ENCODE data around the gene FAF1.
A peak's percentile ranks its signal among the peaks of the same experiment; 100 is the strongest.
"Not testable (repeated sequence)": the region's sequence is repeated elsewhere in the genome, so short reads cannot be mapped to it uniquely, and the experiment has no call there.

The FAF1 gene

GRCh38 chr1:50959913-50960844 lies at the start of gene FAF1:
TSS of gene FAF1 (minus strand) at chr1:50960267. CDS start at chr1:50959811, 456 bp downstream.
- peak; percentile 96 for DNase-seq

DNA sequence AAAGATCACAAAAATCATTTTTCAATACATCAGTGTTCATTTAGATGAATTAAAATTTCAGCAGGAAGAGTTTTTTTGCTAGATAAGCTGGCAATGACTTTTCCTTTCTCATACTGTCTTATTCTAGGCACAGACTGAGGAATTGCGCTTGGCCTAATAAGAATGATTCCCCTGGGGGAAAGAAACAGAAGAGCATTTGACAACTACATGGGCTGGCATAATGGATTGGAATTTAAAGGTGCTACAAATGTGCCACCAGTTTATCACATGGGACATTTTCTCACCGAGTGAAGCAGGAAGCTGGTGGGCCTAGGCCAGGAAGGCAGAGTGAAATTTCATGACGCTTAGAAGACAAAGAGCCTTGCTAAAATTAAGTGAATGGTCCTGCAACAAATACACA lies 49.3 kb upstream of the FAF1 start:
- no peak for DNase-seq

- not testable (repeated sequence) for DNase-seq
These were observed 45.5 kb upstream of the FAF1 start for GRCh38 chr1:51005549-51005948.

DNA sequence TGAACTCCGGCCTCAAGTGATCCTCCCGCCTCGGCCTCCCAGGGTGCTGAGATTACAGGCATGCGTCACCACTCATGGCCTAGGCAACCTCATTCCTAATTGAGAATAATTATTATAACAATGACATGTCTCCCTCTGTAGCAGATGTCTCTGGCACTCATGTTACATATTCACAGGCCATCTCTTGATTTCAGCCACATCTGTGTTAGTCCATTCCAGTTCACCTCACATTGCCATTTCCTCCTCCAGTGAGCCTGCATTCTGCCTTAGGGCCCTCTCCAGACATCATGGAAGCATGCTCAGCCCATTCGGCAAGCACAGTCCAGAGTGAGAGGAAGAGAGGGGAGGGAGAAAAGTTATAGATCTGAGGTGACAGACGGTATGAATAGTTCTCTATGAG lies 42.4 kb upstream of the FAF1 start:
- DNase-seq = no peak

DNA sequence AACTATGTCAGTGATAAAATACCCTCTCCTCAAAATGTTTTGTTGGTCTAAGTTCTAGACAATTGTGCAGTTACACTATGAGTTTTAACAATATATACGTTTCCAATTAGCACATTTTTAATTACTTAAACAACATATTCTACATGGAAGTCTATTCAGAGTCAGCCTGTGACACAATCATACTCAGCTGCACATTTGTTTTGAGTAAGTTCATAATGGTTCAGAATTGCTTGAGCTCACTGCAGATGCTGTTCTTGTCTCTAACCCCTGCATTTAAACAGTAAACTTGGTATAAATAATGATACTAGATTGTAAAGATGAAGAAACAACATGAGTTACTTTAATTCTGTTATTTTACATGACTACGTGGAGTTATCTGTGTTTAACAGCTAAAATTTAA lies 40.6 kb upstream of the FAF1 start:
- no peak for DNase-seq

- DNase-seq = no peak
These were observed 40.1 kb upstream of the FAF1 start for GRCh38 chr1:51000160-51000559.

DNA sequence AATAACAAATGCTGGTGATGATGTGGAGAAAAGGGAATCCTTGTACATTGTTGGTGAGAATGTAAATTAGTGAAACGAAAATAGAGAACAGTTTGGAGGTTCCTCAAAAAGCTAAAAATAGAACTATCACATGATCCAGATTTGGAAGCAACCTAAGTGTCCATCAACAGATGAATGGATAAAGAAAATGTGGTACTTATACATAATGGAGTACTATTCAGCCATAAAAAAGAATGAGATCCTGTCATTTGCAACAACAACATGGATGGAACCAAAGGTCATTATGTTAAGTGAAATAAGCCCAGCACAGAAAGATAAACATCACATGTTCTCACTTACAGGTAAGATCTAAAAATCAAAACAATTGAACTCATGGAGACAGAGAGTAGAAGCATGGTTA lies 39.3 kb upstream of the FAF1 start:
- not testable (repeated sequence) for DNase-seq

DNA sequence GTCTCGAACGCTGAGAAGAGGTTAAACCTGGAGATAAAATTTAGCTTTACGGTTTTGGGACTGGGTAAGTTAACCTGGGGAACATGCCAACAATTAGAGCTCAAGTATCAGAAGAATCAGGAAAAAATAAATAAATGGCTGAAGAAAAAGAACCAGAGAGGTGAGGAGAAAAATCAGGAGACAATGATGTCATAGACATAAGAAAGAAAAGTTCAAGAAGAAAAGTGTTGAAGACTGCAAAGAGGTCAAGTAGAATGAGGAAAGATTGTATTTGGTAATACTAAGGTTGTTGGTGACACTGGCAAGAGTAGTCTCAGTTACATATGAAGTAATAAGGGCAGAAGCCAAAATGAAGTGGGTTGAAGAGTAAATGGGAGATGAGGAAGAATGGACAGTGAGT lies 36.0 kb upstream of the FAF1 start:
- no peak for DNase-seq

- no peak for DNase-seq
These were observed 35.6 kb upstream of the FAF1 start for GRCh38 chr1:50995651-50996050.

DNA sequence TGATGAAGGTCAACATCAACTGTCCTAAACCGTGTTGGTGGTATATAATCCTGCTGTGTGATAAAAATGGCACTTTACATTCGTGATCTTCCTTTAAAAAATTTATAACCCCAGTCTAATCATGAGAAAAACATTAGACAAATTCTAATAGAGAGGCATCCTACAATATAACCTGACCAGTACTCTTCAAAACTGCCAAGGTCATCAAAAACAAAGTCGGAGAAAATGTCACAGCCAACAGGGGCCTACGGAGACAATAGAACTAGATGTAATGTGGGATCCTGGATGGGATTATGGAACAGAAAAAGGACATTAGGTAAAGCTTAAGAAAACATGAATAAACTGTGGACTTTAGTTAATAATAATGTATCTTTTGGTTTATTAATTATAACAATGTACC lies 34.9 kb upstream of the FAF1 start:
- no peak for DNase-seq

DNA sequence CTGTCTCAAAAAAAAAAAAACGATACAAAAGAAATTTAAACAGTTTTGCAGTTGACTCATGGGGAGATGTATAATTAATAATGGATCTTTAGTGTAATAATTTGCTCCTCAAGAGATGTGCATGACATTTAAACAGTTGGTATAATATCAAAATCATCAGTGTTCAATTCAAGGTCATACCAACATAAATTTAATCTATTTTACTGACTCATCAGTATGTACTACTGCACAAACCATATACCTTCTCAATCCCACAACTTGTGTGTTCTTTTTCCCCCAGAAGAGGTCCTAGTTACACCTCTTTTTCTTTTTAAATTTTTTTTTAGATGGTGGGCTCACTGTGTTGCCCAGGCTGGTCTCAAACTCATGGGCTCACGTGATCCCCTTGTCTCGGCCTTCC lies 33.6 kb upstream of the FAF1 start:
- DNase-seq = no peak

- DNase-seq = no peak
These were observed 32.7 kb upstream of the FAF1 start for GRCh38 chr1:50992532-50993318.

DNA sequence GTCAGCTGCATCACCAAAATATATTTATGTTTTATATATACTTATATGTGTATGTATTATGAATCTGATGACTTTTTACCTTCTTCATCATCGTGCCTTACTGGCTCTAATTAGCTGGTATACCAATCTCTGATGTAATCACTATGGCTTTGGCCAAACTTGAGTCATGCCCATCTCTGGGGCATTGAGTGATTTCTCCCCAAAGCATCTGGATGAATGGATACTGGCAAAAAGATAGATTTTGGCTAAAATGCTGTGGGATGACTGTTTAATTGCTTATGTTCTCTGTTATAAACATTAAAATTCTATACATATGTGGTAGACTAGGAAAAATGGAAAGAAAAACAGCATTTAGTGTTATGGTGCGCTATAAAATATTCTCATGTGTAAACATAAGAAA lies 29.6 kb upstream of the FAF1 start:
- DNase-seq = no peak

DNA sequence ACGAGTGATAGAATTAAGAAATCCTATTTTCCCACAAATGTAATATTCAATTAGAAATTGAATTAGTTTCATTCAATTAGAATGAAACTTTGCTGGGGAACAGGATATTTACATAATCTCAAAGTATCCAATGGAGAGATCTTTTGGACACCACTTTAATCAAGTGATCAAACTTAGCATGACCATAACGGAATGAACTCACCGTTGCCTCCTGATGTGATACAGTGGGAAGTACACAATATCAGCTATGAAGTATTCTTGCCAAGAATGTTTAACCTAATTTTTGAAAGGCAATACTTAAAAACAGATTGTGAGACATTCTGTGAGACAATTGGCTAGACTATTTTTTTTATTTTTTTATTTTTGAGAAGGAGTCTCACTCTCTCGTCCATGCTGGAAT lies 26.6 kb upstream of the FAF1 start:
- no peak for DNase-seq

DNA sequence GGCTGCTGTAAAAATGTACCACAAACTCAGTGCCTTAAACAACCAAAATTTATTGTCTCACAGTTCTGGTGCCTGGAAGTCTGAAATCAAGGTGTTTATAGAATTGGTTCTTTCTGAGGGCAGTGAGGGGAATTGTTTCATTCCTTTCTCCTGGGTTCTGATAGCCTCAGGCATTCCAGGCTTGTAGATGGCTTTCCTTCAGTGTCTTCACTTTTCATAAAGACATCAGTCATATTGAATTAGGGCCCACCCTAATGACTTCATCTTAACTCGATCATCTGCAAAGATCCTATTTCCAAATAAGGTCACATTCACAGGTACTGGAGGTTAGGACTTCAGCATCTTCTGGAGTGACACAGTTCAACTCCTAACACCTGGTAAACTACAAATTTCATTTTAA lies 25.0 kb upstream of the FAF1 start:
- no peak for DNase-seq

DNA sequence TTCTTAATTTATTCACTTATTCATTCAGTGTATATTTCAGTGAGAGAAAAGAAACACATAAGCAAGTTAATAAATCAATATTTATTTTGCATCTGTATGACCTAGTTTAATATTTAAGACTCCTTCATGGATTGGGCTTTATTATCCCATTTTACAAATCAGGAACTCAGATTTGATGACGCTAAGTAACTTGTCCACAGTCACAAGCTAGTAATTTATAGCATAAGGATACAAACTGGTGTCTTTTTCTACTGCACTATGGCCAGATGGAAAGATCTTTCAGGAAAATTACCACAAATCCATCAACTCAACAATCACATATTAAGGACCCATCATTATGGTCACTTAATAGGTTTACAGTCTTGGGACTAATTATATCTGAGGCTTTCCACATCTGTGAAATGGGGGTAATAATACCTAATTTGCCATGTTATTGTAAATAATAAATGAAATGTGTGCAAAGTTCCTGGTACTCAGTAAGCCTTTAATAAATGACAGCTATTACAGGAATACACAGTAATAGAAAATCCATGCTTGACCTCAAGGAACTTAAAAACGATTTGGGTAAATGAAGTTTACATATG lies 23.2 kb upstream of the FAF1 start:
- DNase-seq = no peak

DNA sequence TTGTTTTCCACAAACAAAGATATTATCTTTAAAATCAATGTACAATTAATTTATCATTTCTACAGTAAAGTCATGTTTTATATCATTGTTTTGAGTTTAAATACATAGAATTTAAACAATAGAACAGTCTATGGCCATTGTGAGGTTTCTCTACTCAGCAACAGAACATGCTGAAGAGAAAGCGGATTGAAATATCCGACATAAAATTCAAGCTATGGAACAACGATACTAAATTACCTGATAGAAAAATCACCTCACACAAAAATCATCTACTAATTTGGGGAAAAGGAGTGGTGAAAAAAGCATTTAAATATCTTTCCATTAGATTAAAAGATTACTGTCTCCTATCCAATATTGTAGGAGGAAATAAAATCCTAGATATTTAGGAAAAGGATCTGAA lies 22.5 kb upstream of the FAF1 start:
- DNase-seq = no peak

DNA sequence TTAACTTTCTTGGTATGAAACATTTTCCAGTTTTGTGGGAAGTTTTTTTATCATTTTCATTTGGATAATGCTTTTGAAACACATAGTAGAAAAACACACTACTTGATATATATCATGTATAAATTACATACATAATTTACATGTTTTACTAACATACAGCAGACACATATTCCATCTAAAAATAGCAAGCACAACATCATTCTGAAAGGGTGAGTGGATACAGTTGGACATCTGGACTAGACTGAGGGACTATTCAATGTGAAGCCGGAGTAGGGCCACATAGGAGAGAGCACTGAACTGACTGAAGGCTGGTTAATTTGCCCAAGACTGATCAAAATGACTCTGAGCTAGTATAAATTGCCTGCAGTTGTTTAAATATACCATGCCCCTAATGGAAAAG lies 21.7 kb upstream of the FAF1 start:
- no peak for DNase-seq

- DNase-seq = no peak
These were observed 20.4 kb upstream of the FAF1 start for GRCh38 chr1:50980505-50980904.

- no peak for DNase-seq
These were observed 19.9 kb upstream of the FAF1 start for GRCh38 chr1:50979937-50980336.

- no peak for DNase-seq
These were observed 19.1 kb upstream of the FAF1 start for GRCh38 chr1:50978852-50979781.

- DNase-seq = peak; percentile 62
These were observed 18.2 kb upstream of the FAF1 start for GRCh38 chr1:50978144-50978851.

All from NCI-H510A treated with DMSO at 0.1 percent for 48 hours (cell line).